H1 (cell line): ENCODE measurements around the gene LMO2. TPM values are rescaled to one million over a fixed set of nuclear protein-coding genes. Genes with fewer than 3 reads are reported as not detected.

Experiments used
- RFX5 ChIP-seq: IDR thresholded peaks from 2 replicates; pipeline ENCODE4 v1.6.1; 2011; ENCODE audit warnings: low read depth, low read length, improper control_type of control experiment, borderline replicate concordance
- SP1 ChIP-seq: IDR thresholded peaks from 2 replicates; pipeline ENCODE4 v1.6.1; 2011; ENCODE audit warnings: low read depth, low read length
- TAF7 ChIP-seq: optimal IDR thresholded peaks from 2 replicates; pipeline ENCODE3; 2011; ENCODE audit warnings: low read depth, mild to moderate bottlenecking, inconsistent platforms, low read length, moderate library complexity, borderline replicate concordance
- YY1 ChIP-seq: IDR thresholded peaks from 2 replicates; pipeline ENCODE4 v1.6.1; 2011; ENCODE audit warnings: low read depth, mild to moderate bottlenecking, low read length
- polyA plus RNA-seq, 7 experiments: library from polyadenylated mRNA; depleted of rRNA in 3 of 7; stranded (reverse) in 5 of 7; unstranded in 2 of 7; fragments of >200 nt in 5 of 7; fragments of 200-250 nt in 2 of 7; gene quantifications; 1 replicate in 5 of 7; 2 replicates in 1 of 7; 4 replicates in 1 of 7; pipeline versions ENCODE4 v1.2.1 to v1.2.3, GENCODE V29; 2011 to 2013; ENCODE audit warnings: missing spikeins in 2 of 7, mixed read lengths in 2 of 7
- total RNA-seq: library from RNA; stranded (reverse); fragmentation: NEBNext Ultra II Directional; extraction: Animal tissue kit (Norgen Biotek cat#: 25700); gene quantifications from 2 replicates; pipeline ENCODE4 v1.2.1, GENCODE V29; 2021
- TF ChIP-seq, protein P1 (sequence below), 3 experiments: IDR thresholded peaks; 1 replicate in 2 of 3; 2 replicates in 1 of 3; pipeline versions ENCODE4 v1.5.1 to v1.6.1; 2011; ENCODE audit warnings: low read length in 3 of 3, mild to moderate bottlenecking in 3 of 3, inconsistent platforms in 2 of 3, low read depth in 1 of 3, moderate library complexity in 1 of 3; ENCODE audit not compliant: insufficient read depth in 1 of 3; ENCODE audit errors: control extremely low read depth in 1 of 3
- TF ChIP-seq, protein P2 (sequence below): IDR thresholded peaks from 2 replicates; pipeline ENCODE4 v1.6.1; 2011; ENCODE audit warnings: low read length, improper control_type of control experiment

Gene LMO2
- total and polyA plus RNA-seq, 2 of the 8 experiments (the other 6 are each of a cell fraction or from before 2014, with no cell fraction given): 1.6 to 2.7 TPM

DNA sequence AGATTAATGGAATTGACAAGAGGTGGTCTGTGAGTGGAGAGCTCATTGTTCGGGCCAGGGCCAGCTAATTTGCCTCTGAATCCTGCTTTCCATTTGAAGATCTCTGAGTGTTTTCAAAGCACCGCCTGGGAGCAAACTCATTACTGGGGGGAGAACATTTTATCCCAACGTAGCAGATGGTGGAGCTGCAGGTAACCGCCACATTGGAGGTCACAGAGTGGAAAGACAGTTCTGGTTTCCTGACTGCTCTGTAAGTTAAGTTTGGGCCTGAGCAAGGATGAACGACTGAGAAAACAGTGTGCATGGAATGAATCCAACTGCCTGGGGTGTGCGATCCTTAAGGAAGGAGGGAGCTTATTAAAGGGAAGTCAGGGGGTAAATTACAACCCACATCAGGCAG lies 30.5 kb downstream of the LMO2 start (continued):
- TF ChIP-seq, protein P1, sequence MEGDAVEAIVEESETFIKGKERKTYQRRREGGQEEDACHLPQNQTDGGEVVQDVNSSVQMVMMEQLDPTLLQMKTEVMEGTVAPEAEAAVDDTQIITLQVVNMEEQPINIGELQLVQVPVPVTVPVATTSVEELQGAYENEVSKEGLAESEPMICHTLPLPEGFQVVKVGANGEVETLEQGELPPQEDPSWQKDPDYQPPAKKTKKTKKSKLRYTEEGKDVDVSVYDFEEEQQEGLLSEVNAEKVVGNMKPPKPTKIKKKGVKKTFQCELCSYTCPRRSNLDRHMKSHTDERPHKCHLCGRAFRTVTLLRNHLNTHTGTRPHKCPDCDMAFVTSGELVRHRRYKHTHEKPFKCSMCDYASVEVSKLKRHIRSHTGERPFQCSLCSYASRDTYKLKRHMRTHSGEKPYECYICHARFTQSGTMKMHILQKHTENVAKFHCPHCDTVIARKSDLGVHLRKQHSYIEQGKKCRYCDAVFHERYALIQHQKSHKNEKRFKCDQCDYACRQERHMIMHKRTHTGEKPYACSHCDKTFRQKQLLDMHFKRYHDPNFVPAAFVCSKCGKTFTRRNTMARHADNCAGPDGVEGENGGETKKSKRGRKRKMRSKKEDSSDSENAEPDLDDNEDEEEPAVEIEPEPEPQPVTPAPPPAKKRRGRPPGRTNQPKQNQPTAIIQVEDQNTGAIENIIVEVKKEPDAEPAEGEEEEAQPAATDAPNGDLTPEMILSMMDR (IDR thresholded peaks at IDR 0.05; ENCODE audit: control extremely low read depth in 1 of 3, insufficient read depth in 1 of 3, low read depth in 1 of 3, low read length in 3 of 3): no peak
- TF ChIP-seq SP1 (no peak), YY1 (no peak), TAF7 (no peak), RFX5 (no peak)
- TF ChIP-seq, protein P2, sequence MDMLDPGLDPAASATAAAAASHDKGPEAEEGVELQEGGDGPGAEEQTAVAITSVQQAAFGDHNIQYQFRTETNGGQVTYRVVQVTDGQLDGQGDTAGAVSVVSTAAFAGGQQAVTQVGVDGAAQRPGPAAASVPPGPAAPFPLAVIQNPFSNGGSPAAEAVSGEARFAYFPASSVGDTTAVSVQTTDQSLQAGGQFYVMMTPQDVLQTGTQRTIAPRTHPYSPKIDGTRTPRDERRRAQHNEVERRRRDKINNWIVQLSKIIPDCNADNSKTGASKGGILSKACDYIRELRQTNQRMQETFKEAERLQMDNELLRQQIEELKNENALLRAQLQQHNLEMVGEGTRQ: no peak
